ENCODE data around the gene AP3S2. TPM values are rescaled to one million over a fixed set of nuclear protein-coding genes. Genes with fewer than 3 reads are reported as not detected.
A peak's percentile ranks its signal among the peaks of the same experiment; 100 is the strongest.

The AP3S2 gene
- total and polyA plus RNA-seq, 2 of the 13 experiments (the other 11 are each of a cell fraction or from before 2014, with no cell fraction given), result 17.6 to 44.4 TPM

GRCh38 chr15:89806559-89807550 is 86.9 kb downstream of the AP3S2 start (continued):
- 0 out of 2 replicates have a peak, but pooled peaks have one; percentile 1 for TF ChIP-seq TIGD3 (CRISPR knock-in tag; IDR thresholded peaks at IDR 0.05; ENCODE audit: borderline replicate concordance)
- no peak for TF ChIP-seq MXD1 (CRISPR knock-in tag; IDR thresholded peaks at IDR 0.05)
- TF ChIP-seq HOXA3 (CRISPR knock-in tag; IDR thresholded peaks at IDR 0.05), result peak; percentile 92
- TF ChIP-seq RFX3 (CRISPR knock-in tag; IDR thresholded peaks at IDR 0.05), result no peak
- TF ChIP-seq NAIF1 (CRISPR knock-in tag; IDR thresholded peaks at IDR 0.05; ENCODE audit: borderline replicate concordance), result peak; percentile 39; the same call in 1 of the 2 replicates
- no peak for TF ChIP-seq FIP1L1 (IDR thresholded peaks at IDR 0.05; ENCODE audit: borderline replicate concordance, insufficient read depth, low read depth, low read length)
- TF ChIP-seq, protein P1, sequence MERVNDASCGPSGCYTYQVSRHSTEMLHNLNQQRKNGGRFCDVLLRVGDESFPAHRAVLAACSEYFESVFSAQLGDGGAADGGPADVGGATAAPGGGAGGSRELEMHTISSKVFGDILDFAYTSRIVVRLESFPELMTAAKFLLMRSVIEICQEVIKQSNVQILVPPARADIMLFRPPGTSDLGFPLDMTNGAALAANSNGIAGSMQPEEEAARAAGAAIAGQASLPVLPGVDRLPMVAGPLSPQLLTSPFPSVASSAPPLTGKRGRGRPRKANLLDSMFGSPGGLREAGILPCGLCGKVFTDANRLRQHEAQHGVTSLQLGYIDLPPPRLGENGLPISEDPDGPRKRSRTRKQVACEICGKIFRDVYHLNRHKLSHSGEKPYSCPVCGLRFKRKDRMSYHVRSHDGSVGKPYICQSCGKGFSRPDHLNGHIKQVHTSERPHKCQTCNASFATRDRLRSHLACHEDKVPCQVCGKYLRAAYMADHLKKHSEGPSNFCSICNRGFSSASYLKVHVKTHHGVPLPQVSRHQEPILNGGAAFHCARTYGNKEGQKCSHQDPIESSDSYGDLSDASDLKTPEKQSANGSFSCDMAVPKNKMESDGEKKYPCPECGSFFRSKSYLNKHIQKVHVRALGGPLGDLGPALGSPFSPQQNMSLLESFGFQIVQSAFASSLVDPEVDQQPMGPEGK (CRISPR knock-in tag; IDR thresholded peaks at IDR 0.05), result peak; percentile 96
- peak; percentile 58; the same call in 1 of the 2 replicates for TF ChIP-seq ZNF670 (CRISPR knock-in tag; IDR thresholded peaks at IDR 0.05; ENCODE audit: borderline replicate concordance)
- peak; percentile 80; the same call in 1 of the 2 replicates for TF ChIP-seq HOXA5 (CRISPR knock-in tag; IDR thresholded peaks at IDR 0.05)
- peak; percentile 55 for TF ChIP-seq IKZF4 (CRISPR knock-in tag; IDR thresholded peaks at IDR 0.05; ENCODE audit: borderline replicate concordance, low read depth, not compliant biosample characterization)
- TF ChIP-seq JUND (CRISPR knock-in tag; IDR thresholded peaks at IDR 0.05), result peak; percentile 38; the same call in 1 of the 2 replicates
- TF ChIP-seq KDM2A (CRISPR knock-in tag; IDR thresholded peaks at IDR 0.05; ENCODE audit: borderline replicate concordance, low read depth), result peak; percentile 86
- TF ChIP-seq ZNF160 (CRISPR knock-in tag; IDR thresholded peaks at IDR 0.05), result peak; percentile 57; the same call in 1 of the 2 replicates
- TF ChIP-seq, protein P2, sequence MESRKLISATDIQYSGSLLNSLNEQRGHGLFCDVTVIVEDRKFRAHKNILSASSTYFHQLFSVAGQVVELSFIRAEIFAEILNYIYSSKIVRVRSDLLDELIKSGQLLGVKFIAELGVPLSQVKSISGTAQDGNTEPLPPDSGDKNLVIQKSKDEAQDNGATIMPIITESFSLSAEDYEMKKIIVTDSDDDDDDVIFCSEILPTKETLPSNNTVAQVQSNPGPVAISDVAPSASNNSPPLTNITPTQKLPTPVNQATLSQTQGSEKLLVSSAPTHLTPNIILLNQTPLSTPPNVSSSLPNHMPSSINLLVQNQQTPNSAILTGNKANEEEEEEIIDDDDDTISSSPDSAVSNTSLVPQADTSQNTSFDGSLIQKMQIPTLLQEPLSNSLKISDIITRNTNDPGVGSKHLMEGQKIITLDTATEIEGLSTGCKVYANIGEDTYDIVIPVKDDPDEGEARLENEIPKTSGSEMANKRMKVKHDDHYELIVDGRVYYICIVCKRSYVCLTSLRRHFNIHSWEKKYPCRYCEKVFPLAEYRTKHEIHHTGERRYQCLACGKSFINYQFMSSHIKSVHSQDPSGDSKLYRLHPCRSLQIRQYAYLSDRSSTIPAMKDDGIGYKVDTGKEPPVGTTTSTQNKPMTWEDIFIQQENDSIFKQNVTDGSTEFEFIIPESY (CRISPR knock-in tag; IDR thresholded peaks at IDR 0.05), result 0 out of 2 replicates have a peak, but pooled peaks have one; percentile 30
- no peak; the same call in 1 of the 2 replicates for TF ChIP-seq ZKSCAN1 (IDR thresholded peaks at IDR 0.05; ENCODE audit: low read length)
- peak; percentile 40 for TF ChIP-seq HNF4G (IDR thresholded peaks at IDR 0.05; ENCODE audit: borderline replicate concordance, low read depth, low read length)
- TF ChIP-seq HNF4G (CRISPR knock-in tag; IDR thresholded peaks at IDR 0.05; ENCODE audit: borderline replicate concordance, low read depth), result peak; percentile 48; the same call in 1 of the 2 replicates
- TF ChIP-seq XRCC5 (optimal IDR thresholded peaks at IDR 0.05; ENCODE audit: low read length), result peak; percentile 44
- TF ChIP-seq ZKSCAN8 (CRISPR knock-in tag; IDR thresholded peaks at IDR 0.05; ENCODE audit: borderline replicate concordance), result peak; percentile 85; the same call in 1 of the 2 replicates
- no peak for TF ChIP-seq SRSF4 (IDR thresholded peaks at IDR 0.05; ENCODE audit: low read depth, low read length, poor library complexity, severe bottlenecking)
- TF ChIP-seq ZNF605 (CRISPR knock-in tag; IDR thresholded peaks at IDR 0.05), result peak; percentile 76
- TF ChIP-seq LCORL (IDR thresholded peaks at IDR 0.05), result no peak
- TF ChIP-seq LCORL (CRISPR knock-in tag; IDR thresholded peaks at IDR 0.05), result peak; percentile 95

Data from HepG2 (cell line).